ENCODE results near the gene CAMK2G.

DNA sequence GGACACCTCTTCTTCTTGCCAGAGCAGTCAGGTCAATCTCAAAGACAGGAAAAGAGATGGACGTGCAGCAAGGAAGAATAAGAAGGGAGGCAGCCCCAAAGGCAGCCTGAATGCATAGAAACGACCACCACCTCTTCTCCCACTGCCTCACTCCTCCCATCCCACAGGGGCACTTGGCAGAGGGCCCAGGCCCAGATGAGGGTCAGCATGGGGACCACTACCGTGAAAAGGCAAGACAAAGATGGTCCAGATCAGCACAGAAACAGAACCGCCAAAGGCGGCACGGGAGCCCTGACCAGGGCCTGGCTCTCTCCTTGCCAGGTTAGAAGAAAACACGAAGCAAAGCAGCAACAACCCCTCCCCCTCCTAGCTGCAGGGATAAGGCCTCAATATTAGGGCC is 61.0 kb downstream of the CAMK2G start:
- TF ChIP-seq, protein P1, sequence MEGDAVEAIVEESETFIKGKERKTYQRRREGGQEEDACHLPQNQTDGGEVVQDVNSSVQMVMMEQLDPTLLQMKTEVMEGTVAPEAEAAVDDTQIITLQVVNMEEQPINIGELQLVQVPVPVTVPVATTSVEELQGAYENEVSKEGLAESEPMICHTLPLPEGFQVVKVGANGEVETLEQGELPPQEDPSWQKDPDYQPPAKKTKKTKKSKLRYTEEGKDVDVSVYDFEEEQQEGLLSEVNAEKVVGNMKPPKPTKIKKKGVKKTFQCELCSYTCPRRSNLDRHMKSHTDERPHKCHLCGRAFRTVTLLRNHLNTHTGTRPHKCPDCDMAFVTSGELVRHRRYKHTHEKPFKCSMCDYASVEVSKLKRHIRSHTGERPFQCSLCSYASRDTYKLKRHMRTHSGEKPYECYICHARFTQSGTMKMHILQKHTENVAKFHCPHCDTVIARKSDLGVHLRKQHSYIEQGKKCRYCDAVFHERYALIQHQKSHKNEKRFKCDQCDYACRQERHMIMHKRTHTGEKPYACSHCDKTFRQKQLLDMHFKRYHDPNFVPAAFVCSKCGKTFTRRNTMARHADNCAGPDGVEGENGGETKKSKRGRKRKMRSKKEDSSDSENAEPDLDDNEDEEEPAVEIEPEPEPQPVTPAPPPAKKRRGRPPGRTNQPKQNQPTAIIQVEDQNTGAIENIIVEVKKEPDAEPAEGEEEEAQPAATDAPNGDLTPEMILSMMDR (IDR thresholded peaks at IDR 0.05) = no peak
- TF ChIP-seq EZH2 (IDR thresholded peaks at IDR 0.05) (no peak), EZH2phosphoT487 (IDR thresholded peaks at IDR 0.05) (no peak)

All from neural progenitor cell (in vitro differentiated cells).